G401.6 (cell line): ENCODE results near the gene MOCOS.
"Not testable (repeated sequence)": the region's sequence is repeated elsewhere in the genome, so short reads cannot be mapped to it uniquely, and the experiment has no call there.

Source experiments
- FAIRE-seq: peaks from 2 replicates; lab custom pipeline; 2012; peaks lifted over from hg19 to GRCh38; lab: Jason Lieb, UNC

MOCOS gene, protein sequence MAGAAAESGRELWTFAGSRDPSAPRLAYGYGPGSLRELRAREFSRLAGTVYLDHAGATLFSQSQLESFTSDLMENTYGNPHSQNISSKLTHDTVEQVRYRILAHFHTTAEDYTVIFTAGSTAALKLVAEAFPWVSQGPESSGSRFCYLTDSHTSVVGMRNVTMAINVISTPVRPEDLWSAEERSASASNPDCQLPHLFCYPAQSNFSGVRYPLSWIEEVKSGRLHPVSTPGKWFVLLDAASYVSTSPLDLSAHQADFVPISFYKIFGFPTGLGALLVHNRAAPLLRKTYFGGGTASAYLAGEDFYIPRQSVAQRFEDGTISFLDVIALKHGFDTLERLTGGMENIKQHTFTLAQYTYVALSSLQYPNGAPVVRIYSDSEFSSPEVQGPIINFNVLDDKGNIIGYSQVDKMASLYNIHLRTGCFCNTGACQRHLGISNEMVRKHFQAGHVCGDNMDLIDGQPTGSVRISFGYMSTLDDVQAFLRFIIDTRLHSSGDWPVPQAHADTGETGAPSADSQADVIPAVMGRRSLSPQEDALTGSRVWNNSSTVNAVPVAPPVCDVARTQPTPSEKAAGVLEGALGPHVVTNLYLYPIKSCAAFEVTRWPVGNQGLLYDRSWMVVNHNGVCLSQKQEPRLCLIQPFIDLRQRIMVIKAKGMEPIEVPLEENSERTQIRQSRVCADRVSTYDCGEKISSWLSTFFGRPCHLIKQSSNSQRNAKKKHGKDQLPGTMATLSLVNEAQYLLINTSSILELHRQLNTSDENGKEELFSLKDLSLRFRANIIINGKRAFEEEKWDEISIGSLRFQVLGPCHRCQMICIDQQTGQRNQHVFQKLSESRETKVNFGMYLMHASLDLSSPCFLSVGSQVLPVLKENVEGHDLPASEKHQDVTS

DNA sequence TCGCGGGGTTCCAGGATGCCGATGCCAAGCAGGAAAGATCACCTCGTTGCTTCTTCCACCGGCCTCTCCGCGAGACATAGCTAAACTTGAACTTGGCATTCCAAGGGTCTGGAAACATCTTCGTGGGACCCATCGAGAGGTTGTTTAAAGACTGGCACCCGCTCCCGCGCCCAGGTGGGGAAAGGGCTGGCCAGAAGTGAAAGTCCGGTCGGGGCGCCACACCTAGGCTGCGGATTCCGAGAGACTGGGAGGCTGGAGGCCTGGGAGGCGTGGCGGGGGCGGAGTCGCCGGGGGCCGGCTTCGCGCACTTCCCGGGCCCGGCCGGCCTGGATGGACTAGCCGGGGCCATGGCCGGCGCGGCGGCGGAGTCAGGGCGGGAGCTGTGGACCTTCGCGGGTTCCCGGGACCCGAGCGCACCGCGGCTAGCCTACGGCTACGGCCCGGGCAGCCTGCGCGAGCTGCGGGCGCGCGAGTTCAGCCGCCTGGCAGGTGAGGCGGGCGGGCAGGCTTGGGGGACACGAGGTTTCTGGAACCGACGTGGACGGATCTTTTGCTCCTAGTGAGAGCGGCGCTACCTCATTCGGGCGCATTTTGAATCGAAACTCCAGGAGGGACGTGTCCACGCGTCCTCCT, at the start of gene MOCOS:
TSS of gene MOCOS (plus strand) at position 305 of the 633 bp plus-strand sequence. CDS start at position 348, 43 bp downstream.
- no peak for FAIRE-seq

DNA sequence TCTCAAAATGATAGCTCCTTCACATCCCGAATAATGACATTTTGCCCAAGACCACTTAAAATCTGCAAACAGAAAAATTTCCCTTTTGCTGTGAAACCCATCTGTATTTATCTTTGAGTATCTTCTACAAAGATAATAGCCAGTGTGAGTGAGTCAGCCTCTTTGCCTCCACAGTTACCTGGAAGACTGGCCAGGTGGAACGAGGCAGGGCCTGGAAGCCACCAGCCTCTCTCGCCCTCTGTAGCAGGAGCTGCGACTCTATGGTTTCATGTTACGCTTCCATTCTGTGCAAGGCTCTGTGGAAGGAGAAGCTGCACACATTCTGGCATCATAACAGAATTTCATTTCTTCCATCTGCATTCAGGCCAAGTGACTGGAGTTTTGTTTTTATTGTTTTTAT, 48.1 kb upstream of the MOCOS start:
- FAIRE-seq: no peak

GRCh38 chr18:36141576-36141975, 45.7 kb upstream of the MOCOS start:
- no peak for FAIRE-seq

DNA sequence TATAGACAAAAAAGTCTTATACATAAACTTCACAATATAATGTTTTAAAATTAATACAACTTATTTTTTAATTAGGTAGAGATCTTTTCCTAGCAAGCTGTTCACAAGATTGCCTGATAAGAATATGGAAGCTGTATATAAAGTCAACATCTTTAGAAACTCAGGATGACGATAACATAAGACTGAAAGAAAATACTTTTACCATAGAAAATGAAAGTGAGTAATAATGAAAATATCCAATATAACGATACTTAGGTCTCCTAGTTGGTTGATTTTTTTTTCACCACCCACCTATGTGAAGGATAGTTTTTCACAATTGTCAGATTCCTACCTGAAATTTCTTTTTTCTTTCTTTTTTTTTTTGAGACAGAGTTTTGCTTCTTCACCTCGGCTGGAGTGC, 44.5 kb upstream of the MOCOS start:
- peak; percentile 23 for FAIRE-seq

DNA sequence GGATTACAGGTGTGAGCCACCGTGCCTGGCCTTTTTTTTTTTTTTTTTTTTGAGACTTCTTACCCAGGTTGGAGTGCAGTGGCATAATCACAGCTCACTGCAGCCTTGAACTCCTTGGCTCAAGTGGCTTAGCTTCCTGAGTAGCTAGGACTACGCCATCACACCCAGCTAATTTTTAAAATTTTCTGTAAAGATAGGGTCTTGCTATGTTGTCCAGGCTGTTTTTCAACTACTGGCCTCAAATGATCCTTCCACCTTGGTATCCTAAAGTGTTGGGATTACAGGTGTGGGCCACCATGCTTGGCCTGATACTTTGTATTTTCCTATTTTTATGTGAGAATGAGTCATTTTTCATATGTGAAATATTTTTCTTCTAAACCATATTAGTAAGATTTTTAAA, 43.9 kb upstream of the MOCOS start:
- no peak for FAIRE-seq

DNA sequence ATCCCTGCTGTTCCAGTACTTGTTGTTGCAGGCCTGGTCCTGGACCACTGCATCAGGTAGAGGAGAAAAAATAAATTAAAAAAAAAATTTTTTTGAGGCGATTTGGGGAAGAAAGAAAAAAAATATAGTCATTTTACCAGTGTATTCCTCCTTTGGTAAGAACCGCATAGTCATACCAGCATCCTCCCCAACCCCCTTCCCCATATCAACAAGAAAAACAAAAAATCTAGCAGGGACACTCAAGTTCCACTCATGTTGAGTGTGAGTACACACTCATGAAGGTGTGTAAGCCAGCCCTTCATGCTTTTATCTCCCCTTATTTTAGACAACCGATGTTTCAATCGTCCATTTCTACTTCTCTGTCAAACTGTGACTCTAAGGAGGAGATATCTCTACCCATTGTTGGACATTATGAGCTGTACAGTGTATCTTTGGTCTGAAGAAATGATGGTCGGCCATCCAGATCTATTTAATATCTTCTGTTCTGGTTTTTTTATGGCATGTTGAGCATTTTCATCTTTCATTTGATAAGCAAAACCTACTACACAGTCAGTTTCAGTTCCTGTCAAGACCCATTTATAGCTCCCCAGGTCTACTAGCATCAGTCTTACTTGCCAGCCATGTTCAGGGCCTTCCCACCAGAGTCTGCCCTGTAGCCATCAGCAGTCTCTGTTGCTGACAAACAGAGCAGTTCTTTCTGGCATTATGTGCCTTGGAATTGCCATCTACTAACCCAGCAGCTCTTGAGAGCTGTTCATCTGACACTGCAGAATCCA, 37.6 kb upstream of the MOCOS start:
- FAIRE-seq: no peak

DNA sequence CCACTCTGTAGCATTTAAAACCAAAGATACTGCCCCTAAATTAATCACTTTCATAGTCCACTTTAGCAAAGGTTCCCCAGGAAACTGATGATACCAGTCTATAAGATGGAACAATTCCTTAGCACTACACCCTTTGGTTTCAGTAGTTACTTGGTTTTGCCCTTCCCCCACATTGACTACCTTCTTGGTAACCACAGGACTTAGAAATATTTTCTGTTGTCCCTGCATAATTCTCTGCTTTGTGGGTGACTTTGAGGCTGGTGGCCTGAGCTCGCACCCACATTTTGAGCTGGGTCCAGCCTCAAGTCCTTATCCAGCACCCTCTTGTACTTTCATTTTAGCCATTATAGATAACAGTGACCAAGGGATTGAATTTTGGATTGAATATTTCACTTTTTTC, 34.5 kb upstream of the MOCOS start:
- no peak for FAIRE-seq

GRCh38 chr18:36153203-36153602, 34.1 kb upstream of the MOCOS start:
- FAIRE-seq: no peak

- no peak for FAIRE-seq
Observed at GRCh38 chr18:36153771-36154170, 33.5 kb upstream of the MOCOS start.

DNA sequence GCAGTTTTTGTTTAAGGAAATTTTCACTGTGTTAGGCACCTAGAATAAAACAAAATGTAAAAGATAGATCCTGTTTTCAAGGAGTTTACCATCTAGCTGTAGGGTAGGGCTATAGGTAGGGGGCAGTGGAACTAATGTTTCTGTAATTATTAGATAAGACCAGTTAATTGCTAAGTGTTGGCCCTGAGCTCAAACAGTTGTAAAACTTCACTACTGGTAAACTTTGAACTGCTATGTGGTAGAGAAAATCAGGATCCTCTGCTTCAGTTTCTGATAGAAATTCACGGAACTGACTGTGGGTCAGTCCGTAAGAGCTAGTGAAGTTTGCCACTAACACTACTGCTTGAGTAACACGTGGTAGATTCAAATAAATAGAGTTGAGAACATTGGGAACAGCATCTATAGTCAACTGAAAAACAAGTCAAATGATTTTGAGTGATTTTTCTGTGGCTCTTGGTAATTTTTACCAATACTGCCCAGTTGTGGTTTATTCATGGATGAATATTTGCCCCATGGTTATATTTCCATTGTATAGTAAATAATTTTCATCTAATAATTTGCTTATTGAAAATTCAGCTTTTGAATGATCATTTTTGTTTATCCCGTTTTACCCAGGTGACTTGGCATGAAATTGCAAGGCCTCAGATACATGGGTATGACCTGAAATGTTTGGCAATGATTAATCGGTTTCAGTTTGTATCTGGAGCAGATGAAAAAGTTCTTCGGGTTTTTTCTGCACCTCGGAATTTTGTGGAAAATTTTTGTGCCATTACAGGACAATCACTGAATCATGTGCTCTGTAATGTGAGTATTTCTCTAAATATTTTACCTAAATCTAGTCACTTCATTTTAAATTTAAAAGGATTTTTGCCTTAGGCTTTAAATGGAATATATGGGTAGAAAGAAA, 31.2 kb upstream of the MOCOS start:
- FAIRE-seq: no peak

GRCh38 chr18:36157441-36157840, 29.9 kb upstream of the MOCOS start:
- FAIRE-seq: no peak

GRCh38 chr18:36158266-36158867, 28.9 kb upstream of the MOCOS start:
- FAIRE-seq: no peak

DNA sequence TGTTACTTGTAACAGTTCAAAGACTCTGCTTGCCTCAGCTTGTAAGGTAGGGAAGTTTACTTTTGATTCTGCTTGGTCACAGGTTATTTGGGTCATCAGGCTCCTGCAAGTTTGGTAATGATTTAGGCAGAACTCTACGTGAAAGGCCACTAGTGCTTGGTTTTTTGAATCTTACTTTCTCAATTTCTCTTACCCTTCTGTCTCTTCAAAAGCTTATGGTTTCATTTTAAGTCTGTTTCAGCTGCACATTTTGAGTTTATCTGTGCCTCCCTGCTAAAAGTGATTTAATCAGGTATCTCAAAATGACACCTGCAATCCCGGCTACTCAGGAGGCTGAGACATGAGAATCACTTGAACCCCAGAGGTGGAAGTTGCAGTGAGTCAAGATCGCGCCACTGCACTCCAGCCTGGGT, 26.3 kb upstream of the MOCOS start:
- no peak for FAIRE-seq

DNA sequence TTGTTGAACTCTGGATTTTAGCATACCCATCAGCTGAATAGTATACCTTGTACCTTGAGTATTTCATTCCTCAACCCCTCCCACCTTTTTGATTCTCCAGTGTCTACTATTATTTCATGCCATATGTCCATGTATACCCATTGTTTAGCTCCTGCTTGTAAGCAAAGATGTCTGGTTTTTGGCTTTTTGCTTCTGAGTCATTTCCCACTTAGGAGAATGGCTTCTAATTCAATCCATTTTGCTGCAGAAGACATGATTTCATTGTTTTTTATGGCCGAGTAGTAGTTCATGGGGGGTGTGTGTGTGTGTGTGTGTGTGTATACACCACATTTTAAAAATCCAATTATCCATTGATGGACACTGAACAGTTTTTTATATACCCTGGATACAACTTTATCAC, 24.3 kb upstream of the MOCOS start:
- FAIRE-seq: no peak

DNA sequence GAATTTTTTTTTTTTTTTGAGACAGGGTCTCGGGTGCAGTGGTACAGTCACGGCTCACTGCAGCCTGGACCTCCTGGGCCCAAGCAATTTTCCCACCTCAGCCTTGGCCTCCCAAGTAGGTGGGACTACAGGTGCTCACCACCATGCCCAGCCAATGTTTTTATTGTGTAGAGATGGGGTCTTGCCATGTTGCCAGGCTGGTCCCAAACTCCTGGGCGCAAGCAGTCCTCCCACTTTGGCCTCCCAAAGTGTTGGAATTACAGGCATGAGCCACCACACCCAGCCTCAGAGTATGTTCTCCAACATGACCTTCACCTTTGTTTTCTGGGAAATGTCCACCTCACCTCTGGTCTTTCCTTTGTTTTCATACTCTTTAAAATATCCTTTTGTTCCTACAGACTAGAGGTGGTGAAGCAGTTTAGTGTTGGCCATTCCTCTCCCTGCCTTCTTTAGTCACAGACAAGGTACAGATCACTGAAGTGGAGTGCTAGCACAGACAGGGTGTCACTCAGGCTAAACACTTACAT, 19.5 kb upstream of the MOCOS start:
- FAIRE-seq: no peak

DNA sequence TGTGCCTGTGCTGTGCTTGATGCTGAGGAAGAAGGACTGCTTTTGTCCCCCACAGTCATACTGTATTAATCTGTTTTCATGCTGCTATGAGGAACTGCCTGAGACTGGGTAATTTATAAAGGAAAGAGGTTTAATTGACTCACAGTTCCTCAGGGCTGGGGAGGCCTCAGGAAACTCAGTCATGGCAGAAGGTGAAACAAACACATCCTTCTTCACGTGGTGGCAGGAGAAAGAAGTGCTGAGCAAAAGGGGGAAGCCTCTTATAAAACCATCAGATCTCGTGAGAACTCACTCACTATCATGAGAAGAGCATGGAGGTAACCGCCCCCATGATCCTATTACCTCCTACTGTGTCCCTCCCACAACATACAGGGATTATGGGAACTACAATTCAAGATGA, 19.0 kb upstream of the MOCOS start:
- FAIRE-seq: not testable (repeated sequence)

- no peak for FAIRE-seq
Observed at GRCh38 chr18:36169938-36170337, 17.4 kb upstream of the MOCOS start.

GRCh38 chr18:36175481-36175880, 11.8 kb upstream of the MOCOS start:
- FAIRE-seq: no peak

DNA sequence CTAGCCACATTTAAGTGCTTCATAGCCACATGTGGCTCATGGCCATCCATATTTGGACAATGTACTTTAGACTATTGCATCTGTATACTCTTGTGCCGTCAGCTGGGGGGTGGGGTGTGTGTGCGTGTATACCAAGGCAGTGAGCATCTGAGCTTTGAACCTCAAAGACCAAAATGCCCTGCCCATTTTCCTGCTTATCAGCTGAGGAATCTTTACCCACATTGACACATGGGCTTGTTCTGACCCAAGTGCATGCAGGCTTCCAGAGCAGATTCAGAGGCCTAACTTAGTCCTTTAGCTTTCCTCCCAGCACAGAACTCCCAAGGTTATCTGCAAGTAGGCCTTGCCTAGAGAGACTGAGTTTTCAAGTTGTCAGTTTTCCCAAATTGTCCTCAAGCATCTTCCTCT, 11.1 kb upstream of the MOCOS start:
- FAIRE-seq: no peak

DNA sequence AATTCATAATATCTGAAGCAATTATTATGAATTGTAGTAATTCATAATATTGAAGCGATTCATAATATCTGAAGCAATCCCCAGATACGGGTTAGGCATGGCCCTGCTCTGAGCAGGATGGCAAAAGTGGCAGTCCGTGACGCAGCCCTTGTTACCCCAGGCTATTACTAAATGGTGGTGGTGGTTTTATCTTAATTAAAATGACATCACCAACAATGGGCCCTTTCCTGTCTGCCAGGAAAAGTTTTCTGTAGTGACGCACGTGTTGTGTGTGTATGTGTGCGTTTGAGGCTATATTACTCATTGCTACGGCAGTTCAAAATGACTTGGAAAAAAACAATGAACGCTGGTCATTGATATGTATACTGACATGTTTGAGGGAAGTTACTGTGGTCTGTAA, 10.6 kb upstream of the MOCOS start:
- no peak for FAIRE-seq
